IMR-90 (cell line): ENCODE results near the gene BET1.

ENCODE experiments used
- CEBPB ChIP-seq: IDR thresholded peaks from 2 replicates; pipeline ENCODE4 v1.6.1; 2012; ENCODE audit warnings: low read depth, low read length, improper control_type of control experiment
- CHD1 ChIP-seq: IDR thresholded peaks from 2 replicates; pipeline ENCODE4 v1.6.1; 2012; ENCODE audit warnings: low read depth, low read length, improper control_type of control experiment
- FOS ChIP-seq: fragments of 150-350 bp; IDR thresholded peaks from 2 replicates; pipeline ENCODE4 v1.6.1; 2016; ENCODE audit warnings: low read depth, low read length
- MAFK ChIP-seq: IDR thresholded peaks from 2 replicates; pipeline ENCODE4 v1.6.1; 2012; ENCODE audit warnings: low read depth, low read length, improper control_type of control experiment
- MXI1 ChIP-seq: IDR thresholded peaks from 2 replicates; pipeline ENCODE4 v1.6.1; 2012; ENCODE audit warnings: low read depth, mild to moderate bottlenecking, low read length, moderate library complexity, borderline replicate concordance
- POLR2A ChIP-seq: IDR thresholded peaks from 2 replicates; pipeline ENCODE4 v1.6.1; 2012; ENCODE audit warnings: mild to moderate bottlenecking, low read depth, low read length
- RAD21 ChIP-seq: IDR thresholded peaks from 2 replicates; pipeline ENCODE4 v1.6.1; 2012; ENCODE audit warnings: low read length, improper control_type of control experiment
- RFX5 ChIP-seq: IDR thresholded peaks from 2 replicates; pipeline ENCODE4 v1.8.0; 2012; ENCODE audit warnings: low read depth, mild to moderate bottlenecking, low read length, moderate library complexity
- SMC3 ChIP-seq: fragments of 150-350 bp; IDR thresholded peaks from 2 replicates; pipeline ENCODE4 v1.6.1; 2016; ENCODE audit warnings: low read depth, mild to moderate bottlenecking, antibody characterized with exemption, low read length, moderate library complexity
- TF ChIP-seq, protein P1 (sequence below): conservative IDR thresholded peaks from 2 replicates; pipeline ENCODE4 v1.5.1; 2012; ENCODE audit warnings: mild to moderate bottlenecking, low read depth, low read length, improper control_type of control experiment
- TF ChIP-seq, protein P2 (sequence below): fragments of 150-350 bp; IDR thresholded peaks from 2 replicates; pipeline ENCODE4 v1.6.1; 2017; ENCODE audit warnings: mild to moderate bottlenecking, antibody characterized with exemption, low read length, low read depth
- TF ChIP-seq, protein P3 (sequence below): fragments of 150-350 bp; IDR thresholded peaks from 2 replicates; pipeline ENCODE4 v1.6.1; 2016; ENCODE audit warnings: low read depth, mild to moderate bottlenecking, low read length, moderate library complexity, borderline replicate concordance

DNA sequence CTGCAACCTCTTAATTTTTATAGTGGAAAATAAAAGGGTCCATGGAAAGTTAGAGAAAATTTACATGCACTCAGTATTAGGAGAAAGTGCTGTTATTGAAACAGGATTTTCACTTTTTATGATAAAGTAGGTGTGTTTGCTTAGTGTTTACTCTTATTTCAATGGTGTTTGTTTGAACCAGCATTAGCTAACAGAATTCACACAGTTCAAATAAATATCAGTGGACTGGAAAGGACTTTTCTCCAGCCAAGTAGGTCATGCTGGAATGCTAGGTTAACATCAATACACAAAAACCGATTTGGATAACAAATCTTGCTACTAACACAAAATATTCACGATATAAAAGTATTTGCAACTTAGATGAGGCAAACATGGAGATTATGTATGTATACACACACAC lies 49.4 kb upstream of the BET1 start:
- no peak for TF ChIP-seq RFX5
- TF ChIP-seq, protein P1, sequence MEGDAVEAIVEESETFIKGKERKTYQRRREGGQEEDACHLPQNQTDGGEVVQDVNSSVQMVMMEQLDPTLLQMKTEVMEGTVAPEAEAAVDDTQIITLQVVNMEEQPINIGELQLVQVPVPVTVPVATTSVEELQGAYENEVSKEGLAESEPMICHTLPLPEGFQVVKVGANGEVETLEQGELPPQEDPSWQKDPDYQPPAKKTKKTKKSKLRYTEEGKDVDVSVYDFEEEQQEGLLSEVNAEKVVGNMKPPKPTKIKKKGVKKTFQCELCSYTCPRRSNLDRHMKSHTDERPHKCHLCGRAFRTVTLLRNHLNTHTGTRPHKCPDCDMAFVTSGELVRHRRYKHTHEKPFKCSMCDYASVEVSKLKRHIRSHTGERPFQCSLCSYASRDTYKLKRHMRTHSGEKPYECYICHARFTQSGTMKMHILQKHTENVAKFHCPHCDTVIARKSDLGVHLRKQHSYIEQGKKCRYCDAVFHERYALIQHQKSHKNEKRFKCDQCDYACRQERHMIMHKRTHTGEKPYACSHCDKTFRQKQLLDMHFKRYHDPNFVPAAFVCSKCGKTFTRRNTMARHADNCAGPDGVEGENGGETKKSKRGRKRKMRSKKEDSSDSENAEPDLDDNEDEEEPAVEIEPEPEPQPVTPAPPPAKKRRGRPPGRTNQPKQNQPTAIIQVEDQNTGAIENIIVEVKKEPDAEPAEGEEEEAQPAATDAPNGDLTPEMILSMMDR = no peak
- no peak for TF ChIP-seq POLR2A
- TF ChIP-seq RAD21 = no peak
- no peak for TF ChIP-seq SMC3
- TF ChIP-seq MAFK = no peak
- no peak for TF ChIP-seq FOS
- TF ChIP-seq, protein P2, sequence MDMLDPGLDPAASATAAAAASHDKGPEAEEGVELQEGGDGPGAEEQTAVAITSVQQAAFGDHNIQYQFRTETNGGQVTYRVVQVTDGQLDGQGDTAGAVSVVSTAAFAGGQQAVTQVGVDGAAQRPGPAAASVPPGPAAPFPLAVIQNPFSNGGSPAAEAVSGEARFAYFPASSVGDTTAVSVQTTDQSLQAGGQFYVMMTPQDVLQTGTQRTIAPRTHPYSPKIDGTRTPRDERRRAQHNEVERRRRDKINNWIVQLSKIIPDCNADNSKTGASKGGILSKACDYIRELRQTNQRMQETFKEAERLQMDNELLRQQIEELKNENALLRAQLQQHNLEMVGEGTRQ = no peak
- no peak for TF ChIP-seq MXI1
- no peak for TF ChIP-seq CHD1
- TF ChIP-seq CEBPB = no peak
- TF ChIP-seq, protein P3, sequence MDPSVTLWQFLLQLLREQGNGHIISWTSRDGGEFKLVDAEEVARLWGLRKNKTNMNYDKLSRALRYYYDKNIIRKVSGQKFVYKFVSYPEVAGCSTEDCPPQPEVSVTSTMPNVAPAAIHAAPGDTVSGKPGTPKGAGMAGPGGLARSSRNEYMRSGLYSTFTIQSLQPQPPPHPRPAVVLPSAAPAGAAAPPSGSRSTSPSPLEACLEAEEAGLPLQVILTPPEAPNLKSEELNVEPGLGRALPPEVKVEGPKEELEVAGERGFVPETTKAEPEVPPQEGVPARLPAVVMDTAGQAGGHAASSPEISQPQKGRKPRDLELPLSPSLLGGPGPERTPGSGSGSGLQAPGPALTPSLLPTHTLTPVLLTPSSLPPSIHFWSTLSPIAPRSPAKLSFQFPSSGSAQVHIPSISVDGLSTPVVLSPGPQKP = no peak
